ENCODE measurements around the gene METTL21C.

The METTL21C gene

DNA sequence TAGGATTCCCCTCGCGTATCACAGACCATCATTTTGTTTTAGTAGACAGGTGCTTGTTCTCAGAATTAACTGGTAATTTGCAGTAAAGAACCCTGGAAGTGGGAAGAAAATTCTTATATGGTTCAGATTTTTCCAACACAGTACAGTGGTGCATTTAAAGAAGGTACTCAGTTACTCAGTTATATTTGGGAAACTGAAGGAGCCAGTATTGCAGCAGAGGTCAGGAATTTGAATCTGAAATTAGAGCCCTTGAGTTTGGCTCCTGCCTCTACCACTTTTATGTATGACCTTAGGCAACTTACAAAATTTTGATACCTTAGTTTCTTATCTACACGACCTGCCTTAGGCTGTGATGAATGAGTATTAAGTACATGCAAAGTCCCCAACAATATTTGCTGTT is 19.7 kb downstream of the METTL21C start:
- no peak overlapping the region for H3K4me3 ChIP-seq (replicated peaks; ENCODE audit: low read depth, low read length)
- no peak for TF ChIP-seq CTCF (IDR thresholded peaks at IDR 0.05; ENCODE audit: low read depth, low read length, missing control alignments)
- no peak for DNase-seq (ENCODE audit: extremely low read depth, low read depth)

GRCh38 chr13:102670130-102670529 is 24.7 kb downstream of the METTL21C start:
- TF ChIP-seq CTCF (IDR thresholded peaks at IDR 0.05; ENCODE audit: low read depth, low read length, missing control alignments), result no peak
- no peak for DNase-seq (ENCODE audit: extremely low read depth, low read depth)
- H3K4me3 ChIP-seq (replicated peaks; ENCODE audit: low read depth, low read length), result no peak overlapping the region

DNA sequence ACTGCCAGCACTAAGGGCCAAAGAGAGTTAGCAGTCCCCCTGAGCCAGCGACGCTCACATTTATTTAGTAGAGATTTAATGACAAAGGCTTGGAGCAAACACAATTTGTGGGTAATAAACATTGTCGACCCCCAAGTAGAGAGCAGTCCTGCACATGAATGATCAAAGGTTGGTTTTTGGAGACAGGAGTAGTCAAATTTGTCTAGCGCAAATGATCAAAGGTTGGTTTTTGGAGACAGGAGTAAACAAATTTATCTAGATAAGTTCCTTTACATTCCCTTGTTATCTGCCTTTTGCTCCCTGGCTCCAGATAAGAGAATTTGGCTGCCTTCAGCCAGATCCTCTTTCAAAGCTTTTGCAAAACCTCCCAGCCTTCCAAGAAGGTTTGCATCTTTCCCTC is 26.9 kb downstream of the METTL21C start:
- no peak overlapping the region for H3K4me3 ChIP-seq (replicated peaks; ENCODE audit: low read depth, low read length)

DNA sequence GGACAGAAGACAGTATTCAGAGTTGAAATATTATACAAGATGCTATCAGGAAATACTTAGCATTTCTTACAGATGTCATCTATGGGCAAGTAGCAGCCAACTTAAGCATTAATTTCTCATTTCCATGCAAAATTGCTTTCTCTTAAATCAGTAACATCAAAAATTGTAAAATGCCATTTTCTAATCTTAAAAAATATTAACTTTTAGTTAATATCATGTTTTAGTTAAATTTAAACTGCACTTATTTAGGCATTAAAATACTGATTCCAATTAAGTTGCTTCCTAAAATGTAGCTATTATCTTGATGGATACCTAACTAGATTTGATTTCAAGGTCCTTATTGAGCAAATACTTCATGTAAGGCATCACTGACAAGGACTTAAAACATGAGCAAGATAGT is 27.8 kb downstream of the METTL21C start:
- no peak overlapping the region for H3K4me3 ChIP-seq (replicated peaks; ENCODE audit: low read depth, low read length)
- TF ChIP-seq CTCF (IDR thresholded peaks at IDR 0.05; ENCODE audit: low read depth, low read length, missing control alignments), result no peak
- DNase-seq (ENCODE audit: extremely low read depth, low read depth), result no peak

More for the DNA sequence above, 26.9 kb downstream of the METTL21C start:
- DNase-seq (ENCODE audit: extremely low read depth, low read depth), result no peak
- no peak for TF ChIP-seq CTCF (IDR thresholded peaks at IDR 0.05; ENCODE audit: low read depth, low read length, missing control alignments)

- no peak overlapping the region for H3K4me3 ChIP-seq (replicated peaks; ENCODE audit: low read depth, low read length)
- no peak for DNase-seq (ENCODE audit: extremely low read depth, low read depth)
- no peak for TF ChIP-seq CTCF (IDR thresholded peaks at IDR 0.05; ENCODE audit: low read depth, low read length, missing control alignments)
Observed at GRCh38 chr13:102659168-102659713, 35.6 kb downstream of the METTL21C start.

DNA sequence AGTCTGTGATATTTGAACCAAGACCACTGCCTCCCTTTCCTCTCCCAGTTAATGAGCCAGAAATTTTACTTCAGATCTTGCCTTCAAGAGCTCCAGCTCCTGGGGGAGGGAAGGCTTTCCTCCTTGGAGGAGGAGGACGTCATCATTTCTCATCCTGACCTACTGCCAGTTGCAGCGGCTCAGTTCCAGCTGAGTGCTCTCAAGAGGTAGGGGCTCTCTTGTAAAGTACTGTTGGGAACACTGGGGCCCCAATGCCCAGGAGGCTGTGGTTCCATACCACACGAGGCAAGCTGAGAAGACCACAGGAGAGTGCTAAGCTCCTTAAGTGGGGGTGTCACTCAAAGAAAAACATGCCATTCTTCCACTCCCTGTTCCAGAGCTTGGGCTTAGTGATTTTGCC is 36.2 kb downstream of the METTL21C start:
- TF ChIP-seq CTCF (IDR thresholded peaks at IDR 0.05; ENCODE audit: low read depth, low read length, missing control alignments), result no peak
- H3K4me3 ChIP-seq (replicated peaks; ENCODE audit: low read depth, low read length), result no peak overlapping the region
- no peak for DNase-seq (ENCODE audit: extremely low read depth, low read depth)

DNA sequence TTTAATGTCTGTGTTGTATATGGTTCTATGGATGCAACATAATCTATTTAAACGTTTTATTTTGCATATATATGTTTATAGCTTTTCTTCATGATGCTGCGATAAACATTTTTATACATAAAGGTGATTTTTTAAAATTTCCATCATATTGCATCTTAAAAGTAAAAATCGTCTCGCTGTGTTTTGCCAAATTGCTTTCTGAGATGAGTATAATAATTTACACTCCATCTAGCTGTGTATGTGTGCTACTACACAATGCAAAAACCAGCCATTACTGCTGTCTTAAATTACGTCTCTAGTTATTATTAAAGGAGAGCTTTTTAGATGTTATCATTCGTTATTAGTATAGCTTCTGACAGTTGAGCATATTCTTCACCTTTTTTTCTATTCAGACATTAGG is 37.2 kb downstream of the METTL21C start:
- no peak overlapping the region for H3K4me3 ChIP-seq (replicated peaks; ENCODE audit: low read depth, low read length)
- TF ChIP-seq CTCF (IDR thresholded peaks at IDR 0.05; ENCODE audit: low read depth, low read length, missing control alignments), result no peak
- no peak for DNase-seq (ENCODE audit: extremely low read depth, low read depth)

Measured in HFF-Myc (cell line).